Measurements from ENCODE around the gene DIMT1.

Gene DIMT1

GRCh38 chr5:62372600-62372999 is 31.1 kb downstream of the DIMT1 start:
- DNase-seq (ENCODE audit: low read depth): no peak
- H3K4me3 ChIP-seq (ENCODE audit: low read length): no peak overlapping the region
- TF ChIP-seq CTCF (IDR thresholded peaks at IDR 0.05; ENCODE audit: insufficient read depth, low read depth, low read length, missing control alignments): no peak

- H3K4me3 ChIP-seq (ENCODE audit: low read length): no peak overlapping the region
- no peak for TF ChIP-seq CTCF (IDR thresholded peaks at IDR 0.05; ENCODE audit: insufficient read depth, low read depth, low read length, missing control alignments)
- no peak for DNase-seq (ENCODE audit: low read depth)
Measured at GRCh38 chr5:62371409-62371808, 32.3 kb downstream of the DIMT1 start.

- no peak for TF ChIP-seq CTCF (IDR thresholded peaks at IDR 0.05; ENCODE audit: insufficient read depth, low read depth, low read length, missing control alignments)
- no peak overlapping the region for H3K4me3 ChIP-seq (ENCODE audit: low read length)
- no peak for DNase-seq (ENCODE audit: low read depth)
Measured at GRCh38 chr5:62369039-62369438, 34.7 kb downstream of the DIMT1 start.

GRCh38 chr5:62362701-62363100 is 41.0 kb downstream of the DIMT1 start:
- H3K4me3 ChIP-seq (ENCODE audit: low read length): no peak overlapping the region
- no peak for TF ChIP-seq CTCF (IDR thresholded peaks at IDR 0.05; ENCODE audit: insufficient read depth, low read depth, low read length, missing control alignments)
- DNase-seq (ENCODE audit: low read depth): no peak

GRCh38 chr5:62354028-62354874 is 49.5 kb downstream of the DIMT1 start:
- H3K4me3 ChIP-seq (ENCODE audit: low read length): no peak overlapping the region
- TF ChIP-seq CTCF (IDR thresholded peaks at IDR 0.05; ENCODE audit: insufficient read depth, low read depth, low read length, missing control alignments): peak; percentile 41
- DNase-seq (ENCODE audit: low read depth): peak; percentile 60

GRCh38 chr5:62348723-62349481 is 54.8 kb downstream of the DIMT1 start:
- H3K4me3 ChIP-seq (ENCODE audit: low read length): no peak overlapping the region
- TF ChIP-seq CTCF (IDR thresholded peaks at IDR 0.05; ENCODE audit: insufficient read depth, low read depth, low read length, missing control alignments): no peak
- no peak for DNase-seq (ENCODE audit: low read depth)
